ENCODE measurements around the gene EPHA2. TPM values are rescaled to one million over a fixed set of nuclear protein-coding genes. Genes with fewer than 3 reads are reported as not detected.

EPHA2 gene
- total and polyA plus RNA-seq, 4 donors = 17.5 to 35.6 (median 20.5) TPM

DNA sequence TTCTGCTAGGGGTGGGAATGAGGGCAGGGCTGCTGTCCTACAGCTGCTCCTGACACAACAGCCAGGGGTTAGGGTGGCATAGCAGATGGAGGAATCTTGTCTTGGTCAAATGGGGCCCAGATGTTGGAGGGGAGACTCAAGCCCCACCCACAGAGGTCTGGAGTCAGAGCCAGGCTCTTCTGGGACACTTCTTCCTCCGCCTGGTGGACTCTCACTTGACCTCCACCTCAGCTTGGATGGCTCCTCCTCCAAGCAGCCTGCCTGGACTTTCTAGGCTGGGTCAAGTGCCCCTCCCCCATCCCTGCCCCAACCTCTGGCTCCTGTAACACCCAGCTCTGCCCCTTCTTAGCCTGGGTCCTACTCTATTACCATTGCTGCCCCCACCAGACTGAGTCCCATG is 35.5 kb downstream of the EPHA2 start:
- Histone ChIP-seq H3K9ac (ENCODE audit: insufficient read depth in 1 of 2, low read length in 2 of 2) (no peak overlapping the region), H3K27ac (ENCODE audit: low read depth in 1 of 2, low read length in 1 of 2) (no peak overlapping the region), H3K9me3 (ENCODE audit: control insufficient read depth in 4 of 4, insufficient read depth in 3 of 4, low read length in 3 of 4) (no peaks in the 10 kb centered on the region), H3K4me1 (ENCODE audit: control insufficient read depth in 5 of 5, insufficient read depth in 5 of 5, low read length in 5 of 5) (peaks cover 0 to 12% (median 0%) of the 10 kb centered on the region in 5 donors), H3K36me3 (ENCODE audit: control insufficient read depth in 4 of 4, insufficient read depth in 4 of 4, low read length in 4 of 4) (peaks cover 0 to 13% (median 5%) of the 10 kb centered on the region in 4 donors), H3K4me3 (no peak overlapping the region), H3K27me3 (ENCODE audit: control insufficient read depth in 3 of 3, insufficient read depth in 3 of 3, low read length in 2 of 3) (no peaks in the 10 kb centered on the region)
- WGBS, 2 donors = 50 to 72% methylated on average over 1 of the region's 1 CpG
- no peak for ATAC-seq (ENCODE audit: insufficient read depth, low FRiP score)
- TF ChIP-seq, protein P1, sequence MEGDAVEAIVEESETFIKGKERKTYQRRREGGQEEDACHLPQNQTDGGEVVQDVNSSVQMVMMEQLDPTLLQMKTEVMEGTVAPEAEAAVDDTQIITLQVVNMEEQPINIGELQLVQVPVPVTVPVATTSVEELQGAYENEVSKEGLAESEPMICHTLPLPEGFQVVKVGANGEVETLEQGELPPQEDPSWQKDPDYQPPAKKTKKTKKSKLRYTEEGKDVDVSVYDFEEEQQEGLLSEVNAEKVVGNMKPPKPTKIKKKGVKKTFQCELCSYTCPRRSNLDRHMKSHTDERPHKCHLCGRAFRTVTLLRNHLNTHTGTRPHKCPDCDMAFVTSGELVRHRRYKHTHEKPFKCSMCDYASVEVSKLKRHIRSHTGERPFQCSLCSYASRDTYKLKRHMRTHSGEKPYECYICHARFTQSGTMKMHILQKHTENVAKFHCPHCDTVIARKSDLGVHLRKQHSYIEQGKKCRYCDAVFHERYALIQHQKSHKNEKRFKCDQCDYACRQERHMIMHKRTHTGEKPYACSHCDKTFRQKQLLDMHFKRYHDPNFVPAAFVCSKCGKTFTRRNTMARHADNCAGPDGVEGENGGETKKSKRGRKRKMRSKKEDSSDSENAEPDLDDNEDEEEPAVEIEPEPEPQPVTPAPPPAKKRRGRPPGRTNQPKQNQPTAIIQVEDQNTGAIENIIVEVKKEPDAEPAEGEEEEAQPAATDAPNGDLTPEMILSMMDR (IDR thresholded peaks at IDR 0.05; ENCODE audit: control extremely low read depth, extremely low read depth) = no peak
- DNase-seq = no peak

DNA sequence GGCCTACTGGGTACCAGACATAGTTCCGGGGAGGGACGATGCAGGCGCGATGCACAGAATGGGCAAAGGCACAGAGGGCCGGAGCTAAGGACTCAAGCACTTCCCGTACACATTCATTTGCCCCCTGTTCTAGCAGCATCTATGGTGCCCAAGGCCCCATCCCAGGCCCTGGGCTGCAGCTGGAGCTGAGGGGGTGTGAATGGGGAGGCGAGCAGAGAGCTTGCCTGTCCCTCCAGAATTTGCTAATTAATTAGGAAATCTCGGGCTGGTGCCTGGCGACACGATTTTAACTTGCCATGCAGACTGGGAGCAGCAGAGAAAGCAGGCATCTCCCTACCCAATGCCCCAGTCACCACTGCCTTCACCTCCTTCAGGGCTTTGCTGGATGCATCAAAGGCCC is 35.9 kb downstream of the EPHA2 start:
- no peaks in the 10 kb centered on the region for H3K9me3 ChIP-seq (ENCODE audit: control insufficient read depth in 4 of 4, insufficient read depth in 3 of 4, low read length in 3 of 4)
- no peak overlapping the region for H3K27ac ChIP-seq (ENCODE audit: low read depth in 1 of 2, low read length in 1 of 2)
- WGBS, 2 donors = 85 to 89% methylated on average over 10 of the region's 10 CpGs
- ATAC-seq (ENCODE audit: insufficient read depth, low FRiP score) = no peak
- H3K9ac ChIP-seq (ENCODE audit: insufficient read depth in 1 of 2, low read length in 2 of 2) = no peak overlapping the region
- peaks cover 0 to 13% (median 0%) of the 10 kb centered on the region in 5 donors for H3K4me1 ChIP-seq (ENCODE audit: control insufficient read depth in 5 of 5, insufficient read depth in 5 of 5, low read length in 5 of 5)
- DNase-seq = no peak
- peaks cover 0 to 9% (median 3%) of the 10 kb centered on the region in 4 donors for H3K36me3 ChIP-seq (ENCODE audit: control insufficient read depth in 4 of 4, insufficient read depth in 4 of 4, low read length in 4 of 4)
- TF ChIP-seq, protein P1 (IDR thresholded peaks at IDR 0.05; ENCODE audit: control extremely low read depth, extremely low read depth) = no peak
- H3K27me3 ChIP-seq (ENCODE audit: control insufficient read depth in 3 of 3, insufficient read depth in 3 of 3, low read length in 2 of 3) = no peaks in the 10 kb centered on the region
- H3K4me3 ChIP-seq = no peak overlapping the region

DNA sequence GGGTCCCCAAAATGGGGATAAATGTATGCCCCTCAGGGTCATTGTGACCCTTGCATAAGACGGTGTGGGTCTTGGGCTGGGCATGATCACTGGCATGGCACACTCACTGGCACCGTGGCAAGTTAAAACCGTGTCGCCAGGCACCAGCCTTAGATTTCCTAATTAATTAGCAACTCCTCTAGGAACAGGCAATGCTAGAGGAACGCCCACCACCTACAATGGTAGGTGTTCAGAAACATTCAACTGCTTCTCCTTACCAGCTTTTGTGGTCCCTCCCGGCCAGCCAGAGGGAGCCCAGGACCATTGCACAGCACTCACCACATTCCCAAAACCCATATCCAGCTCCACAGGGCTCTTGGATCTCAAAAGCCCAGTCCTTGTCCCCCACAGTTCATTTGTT is 36.4 kb downstream of the EPHA2 start:
- no peak overlapping the region for H3K4me3 ChIP-seq
- no peaks in the 10 kb centered on the region for H3K9me3 ChIP-seq (ENCODE audit: control insufficient read depth in 4 of 4, insufficient read depth in 3 of 4, low read length in 3 of 4)
- ATAC-seq (ENCODE audit: insufficient read depth, low FRiP score) (no peak), DNase-seq (no peak)
- no peak overlapping the region for H3K9ac ChIP-seq (ENCODE audit: insufficient read depth in 1 of 2, low read length in 2 of 2)
- peaks cover 0 to 9% (median 0%) of the 10 kb centered on the region in 5 donors for H3K4me1 ChIP-seq (ENCODE audit: control insufficient read depth in 5 of 5, insufficient read depth in 5 of 5, low read length in 5 of 5)
- 92% methylated on average over 6 of the region's 6 CpGs for WGBS, 2 donors
- H3K27ac ChIP-seq (ENCODE audit: low read depth in 1 of 2, low read length in 1 of 2) = no peak overlapping the region
- H3K27me3 ChIP-seq (ENCODE audit: control insufficient read depth in 3 of 3, insufficient read depth in 3 of 3, low read length in 2 of 3) = no peaks in the 10 kb centered on the region
- peaks cover 0 to 7% (median 1%) of the 10 kb centered on the region in 4 donors for H3K36me3 ChIP-seq (ENCODE audit: control insufficient read depth in 4 of 4, insufficient read depth in 4 of 4, low read length in 4 of 4)
- TF ChIP-seq, protein P1 (IDR thresholded peaks at IDR 0.05; ENCODE audit: control extremely low read depth, extremely low read depth) = no peak

DNA sequence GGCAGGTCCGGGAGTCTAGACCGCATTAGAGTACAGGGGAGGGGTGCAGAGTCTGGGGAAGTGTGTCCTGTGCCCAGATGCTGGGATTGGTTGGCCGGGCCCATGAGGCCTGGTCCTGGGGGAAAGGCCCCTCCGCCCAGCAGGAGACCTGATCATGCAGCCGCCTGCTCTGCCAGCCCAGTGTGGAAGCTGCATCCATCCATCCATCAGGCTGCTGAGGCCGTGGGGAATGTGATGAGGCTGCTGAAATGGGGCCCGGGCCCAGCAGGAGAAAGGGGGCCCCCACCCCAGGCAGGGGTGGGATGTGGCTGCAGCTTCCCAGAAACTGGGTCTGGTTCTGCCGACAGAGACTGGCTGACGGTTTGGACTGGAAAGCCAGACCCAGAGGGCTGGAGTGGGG is 37.2 kb downstream of the EPHA2 start:
- no peak overlapping the region for H3K9ac ChIP-seq (ENCODE audit: insufficient read depth in 1 of 2, low read length in 2 of 2)
- TF ChIP-seq, protein P1 (IDR thresholded peaks at IDR 0.05; ENCODE audit: control extremely low read depth, extremely low read depth) = no peak
- no peaks in the 10 kb centered on the region for H3K27me3 ChIP-seq (ENCODE audit: control insufficient read depth in 3 of 3, insufficient read depth in 3 of 3, low read length in 2 of 3)
- H3K27ac ChIP-seq (ENCODE audit: low read depth in 1 of 2, low read length in 1 of 2) = no peak overlapping the region
- no peaks in the 10 kb centered on the region for H3K36me3 ChIP-seq (ENCODE audit: control insufficient read depth in 4 of 4, insufficient read depth in 4 of 4, low read length in 4 of 4)
- peaks cover 0 to 8% (median 0%) of the 10 kb centered on the region in 5 donors for H3K4me1 ChIP-seq (ENCODE audit: control insufficient read depth in 5 of 5, insufficient read depth in 5 of 5, low read length in 5 of 5)
- H3K4me3 ChIP-seq = no peak overlapping the region
- DNase-seq (no peak), ATAC-seq (ENCODE audit: insufficient read depth, low FRiP score) (no peak)
- WGBS, 2 donors = 88 to 89% methylated on average over 9 of the region's 9 CpGs
- no peaks in the 10 kb centered on the region for H3K9me3 ChIP-seq (ENCODE audit: control insufficient read depth in 4 of 4, insufficient read depth in 3 of 4, low read length in 3 of 4)

All from lung (tissue), 12 donors.